Inflammatory macrophage (primary cell): ENCODE measurements around the gene MAGEB16.

ENCODE experiments used
- DNase-seq, 2 donors: peaks; one replicate each; pipeline ENCODE4 v3.0.0-alpha.2; 2020 to 2022
- total RNA-seq, 18 experiments: gene quantifications; one replicate each; lab custom pipeline; 2026; ENCODE audit warnings: mixed read lengths in 6 of 18, inconsistent platforms in 2 of 18; lab: John Stamatoyannopoulos, UW

The MAGEB16 gene
- total RNA-seq, result 0 to 0.05 (median 0) reads per million in 18 experiments

DNA sequence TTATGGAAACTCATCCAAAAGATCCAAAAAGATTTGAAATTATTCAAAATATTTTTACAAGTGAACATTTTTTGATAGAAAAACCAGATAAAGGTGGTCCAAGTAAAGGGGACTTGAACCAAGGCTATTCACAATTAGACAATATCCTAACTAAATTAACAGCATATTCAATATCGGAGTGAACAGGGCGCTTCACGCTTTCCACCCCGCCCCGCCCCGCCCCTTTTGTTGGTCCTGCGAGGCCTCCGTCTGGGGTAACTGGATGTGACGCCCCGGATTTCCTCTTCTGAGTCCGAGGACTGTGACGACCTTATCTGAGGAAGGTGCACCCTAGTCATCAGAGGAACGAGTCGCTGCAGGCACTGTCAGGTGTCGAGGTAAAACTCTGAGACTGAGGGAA, at the start of gene MAGEB16:
Gene MAGEB16, plus strand, starts transcription at position 301 of the 400 bp plus-strand sequence. CDS start 3,855 bp downstream, outside the sequence.
- DNase-seq, result no peak

DNA sequence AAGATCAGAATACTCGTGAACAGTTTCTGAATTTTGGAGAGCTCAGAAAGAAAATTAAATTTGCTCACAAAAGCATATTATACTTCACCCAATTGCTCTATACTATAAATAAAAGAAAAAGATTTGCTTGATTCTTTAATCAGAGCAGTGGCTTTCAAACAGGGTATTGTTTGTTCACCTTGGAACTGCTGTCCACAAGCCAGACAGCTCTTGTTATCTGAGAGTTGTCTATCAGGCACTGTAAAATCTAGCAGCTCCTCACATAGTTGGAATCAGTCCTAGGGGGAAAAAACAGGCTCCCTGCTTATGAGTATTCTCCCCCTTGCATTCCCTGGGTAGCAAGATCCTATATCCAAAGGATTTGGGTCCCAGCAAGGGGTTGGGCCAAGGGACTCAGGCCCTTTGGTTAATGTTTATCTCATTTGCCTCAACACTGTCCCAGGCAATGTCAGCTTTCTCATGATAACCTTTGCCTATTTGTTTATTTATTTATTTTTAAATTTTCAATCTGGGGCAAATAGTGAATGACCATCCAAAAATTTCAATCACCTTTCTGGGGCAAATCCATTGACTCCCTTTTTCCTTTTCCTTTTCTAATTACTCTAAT, 24.1 kb upstream of the MAGEB16 start:
- no peak for DNase-seq

DNA sequence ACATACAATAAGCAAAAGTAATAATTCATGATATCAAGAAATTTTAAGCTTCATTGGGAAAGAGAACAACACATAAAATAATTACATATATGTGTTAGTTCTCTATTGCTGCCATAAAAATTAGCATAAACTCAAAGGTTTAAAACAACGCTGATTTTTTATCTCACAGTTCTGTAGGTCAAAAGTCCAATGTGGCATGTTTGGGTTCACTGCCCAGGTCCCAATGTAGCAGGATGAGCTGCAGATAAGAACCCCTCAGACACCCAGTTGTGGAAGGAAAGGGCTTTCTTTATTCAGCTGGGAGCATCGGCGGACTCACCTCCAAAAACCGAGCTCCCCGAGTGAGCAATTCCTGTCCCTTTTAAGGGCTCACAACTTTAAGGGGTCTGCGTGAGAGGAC, 13.1 kb upstream of the MAGEB16 start:
- no peak for DNase-seq

- DNase-seq, result no peak
Observed at GRCh38 chrX:35786271-35786670, 11.9 kb upstream of the MAGEB16 start.

DNA sequence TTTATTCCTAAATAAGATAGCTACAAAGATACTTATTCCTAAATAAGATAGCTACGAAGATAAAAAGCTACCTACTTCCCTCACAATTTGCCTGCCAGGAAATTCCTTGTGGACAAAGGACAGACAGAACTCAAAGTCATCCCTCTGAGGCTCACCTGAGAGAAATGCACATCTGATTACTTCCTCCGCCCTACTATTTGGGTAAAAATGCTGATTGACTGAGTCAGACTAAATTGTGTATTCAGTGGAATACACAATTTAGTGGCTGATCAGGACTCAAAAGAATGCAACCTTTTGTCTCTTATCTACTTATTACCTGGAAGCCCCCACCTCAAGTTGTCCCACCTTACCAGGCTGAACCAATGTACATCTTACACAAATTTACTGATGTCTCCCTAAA, 10.3 kb upstream of the MAGEB16 start:
- DNase-seq, result no peak

DNA sequence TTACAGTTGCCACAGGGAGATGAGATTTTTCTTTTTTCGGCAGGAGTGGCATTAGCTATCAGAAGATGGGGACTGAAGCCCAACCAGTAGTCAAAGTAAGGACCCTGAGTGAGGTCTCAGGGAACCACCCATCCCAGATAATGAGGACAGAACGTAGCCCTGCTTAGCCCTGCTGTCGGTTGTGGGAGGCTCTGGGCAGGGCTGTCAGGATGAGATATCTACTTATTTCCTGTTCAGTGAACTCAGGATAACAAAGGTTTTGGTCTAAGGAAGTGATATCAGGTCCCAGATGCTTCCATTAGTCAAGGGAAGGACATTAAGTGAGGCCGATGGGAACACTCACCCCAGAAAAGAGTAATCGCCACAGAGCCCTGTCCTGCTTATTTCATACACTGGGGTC, 2.3 kb downstream of the MAGEB16 start:
- DNase-seq, result no peak

GRCh38 chrX:35809781-35810180, 11.6 kb downstream of the MAGEB16 start:
- DNase-seq, result no peak

DNA sequence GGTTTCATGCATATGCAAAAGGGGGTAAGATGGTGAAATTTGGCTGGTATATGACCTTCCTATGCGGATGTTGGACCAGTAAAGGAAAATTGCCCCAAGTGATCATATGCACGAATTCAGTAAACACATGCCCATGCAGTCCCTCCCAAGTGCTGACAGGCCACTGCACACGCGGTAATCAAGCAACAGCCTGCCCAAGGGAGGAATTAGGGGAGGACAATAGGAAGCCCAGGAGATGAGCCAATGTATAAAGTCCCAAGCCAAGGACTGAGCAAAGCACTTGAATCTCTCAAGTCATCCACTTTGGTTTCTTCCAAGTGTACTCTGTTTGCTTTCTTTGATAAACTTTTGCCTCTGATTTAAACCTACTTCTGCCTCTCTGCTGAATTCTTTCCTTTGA, 21.1 kb downstream of the MAGEB16 start:
- no peak for DNase-seq

- DNase-seq, result no peak
Observed at GRCh38 chrX:35826503-35826902, 28.4 kb downstream of the MAGEB16 start.

DNA sequence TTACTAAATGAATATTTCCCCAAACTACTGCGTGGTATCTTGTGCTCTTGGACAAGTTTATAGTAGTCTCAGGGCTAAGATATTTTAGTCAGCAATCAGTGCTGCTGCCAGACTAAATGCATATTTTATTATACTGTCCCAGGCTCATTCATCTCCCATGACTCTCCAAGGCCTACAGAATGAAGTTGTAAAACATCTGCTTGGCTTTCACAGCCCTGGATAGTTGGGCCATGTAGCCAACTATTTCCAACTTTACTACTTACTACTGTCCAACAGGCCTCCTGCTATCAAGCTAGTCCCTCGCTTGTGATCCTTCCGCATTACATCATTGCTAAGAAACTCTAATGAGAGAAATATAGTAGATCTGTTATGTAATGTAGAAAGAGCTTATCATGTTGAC, 31.4 kb downstream of the MAGEB16 start:
- DNase-seq, result no peak

- peak; percentile 44 to 49 for DNase-seq
Observed at GRCh38 chrX:35841872-35842271, 43.7 kb downstream of the MAGEB16 start.

DNA sequence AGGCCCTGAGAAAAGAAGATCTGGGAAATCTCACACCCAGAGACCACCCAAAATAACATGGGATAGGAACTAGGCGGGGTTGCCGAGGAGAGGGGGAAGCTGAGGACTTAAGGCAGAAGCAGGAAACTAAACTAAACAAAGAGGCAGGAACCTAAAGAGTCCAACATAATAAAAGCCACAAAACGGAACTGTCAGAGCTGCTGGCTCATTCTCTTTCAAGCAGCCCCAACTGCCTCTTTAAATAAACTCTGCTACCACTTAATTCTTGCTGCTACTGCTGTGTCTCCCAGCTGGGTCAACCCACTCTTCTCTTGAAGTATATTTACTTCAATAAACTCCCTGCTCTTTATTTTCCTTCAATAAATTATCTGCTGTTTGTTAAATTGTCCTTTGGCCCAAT, 44.5 kb downstream of the MAGEB16 start:
- peak; percentile 57 to 65 for DNase-seq

DNA sequence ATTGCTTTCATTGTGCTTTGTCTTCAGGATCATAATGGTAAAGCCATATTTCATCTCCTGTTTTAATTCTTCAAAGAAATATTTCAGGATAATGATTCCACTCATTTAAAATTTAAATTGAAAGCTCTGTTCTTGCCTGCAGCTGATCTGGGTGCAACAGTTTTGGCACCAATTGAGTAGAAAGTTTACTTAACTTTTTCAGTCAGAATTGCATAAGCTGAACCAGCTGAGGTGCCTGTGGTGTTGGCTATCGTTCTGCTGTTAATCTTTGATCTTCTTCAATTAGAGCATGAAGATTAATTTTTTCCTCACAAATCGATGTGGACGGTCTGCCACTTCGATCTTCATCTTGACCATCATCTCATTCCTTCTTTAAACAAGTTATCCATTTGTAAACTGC, 49.6 kb downstream of the MAGEB16 start:
- no peak for DNase-seq
